Activated B cell treated with CpG ODN at 0.5 μM for 24 hours (primary cell): ENCODE measurements around the gene ANKRD24. TPM values are rescaled to one million over a fixed set of nuclear protein-coding genes. Genes with fewer than 3 reads are reported as not detected.

ENCODE experiments used
- ATAC-seq: fragments of 200-7000 bp; cut with Tn5 transposase; one replicate; pipeline ENCODE4 v1.10.0; 2021; ENCODE audit warnings: low read depth, mild to moderate bottlenecking, moderate library complexity
- CTCF ChIA-PET: fragments of 350-600 bp; sonication (Branson Sonifier 250); formaldehyde crosslinking; loops from one replicate; lab custom pipeline; 2021; ENCODE audit warnings: antibody characterized with exemption; lab: Charles Lee
- POLR2A ChIA-PET: fragments of 350-600 bp; sonication (Branson Sonifier 250); formaldehyde crosslinking; loops from one replicate; lab custom pipeline; 2021; ENCODE audit warnings: antibody characterized with exemption; lab: Charles Lee
- DNase-seq: peaks from one replicate; pipeline ENCODE4 v3.0.0; 2022
- H3K27ac Mint-ChIP-seq: one replicate; pipeline ENCODE4 v1.8.0; 2020; ENCODE audit warnings: mixed read lengths
- H3K27me3 Mint-ChIP-seq: one replicate; pipeline ENCODE4 v1.8.0; 2021; ENCODE audit warnings: mixed read lengths
- H3K36me3 Mint-ChIP-seq: one replicate; pipeline ENCODE4 v1.8.0; 2021; ENCODE audit warnings: low read depth, mixed read lengths
- H3K4me1 Mint-ChIP-seq: one replicate; pipeline ENCODE4 v1.8.0; 2021; ENCODE audit warnings: mixed read lengths
- H3K4me3 Mint-ChIP-seq: one replicate; pipeline ENCODE4 v1.8.0; 2020; ENCODE audit warnings: mild to moderate bottlenecking, mixed read lengths
- H3K9me3 Mint-ChIP-seq: one replicate; pipeline ENCODE4 v1.8.0; 2020; ENCODE audit warnings: mixed read lengths
- intact Hi-C: fragments of 100-400 bp; cut with micrococcal nuclease; formaldehyde crosslinking; loops from one replicate; pipeline ENCODE4 v1.15.1; 2024
- total RNA-seq: library from RNA; stranded (reverse); gene quantifications from 2 replicates; pipeline ENCODE4 v1.2.3, GENCODE V29; 2022
- TF ChIP-seq, protein P1 (sequence below): fragments of 200-600 bp; IDR thresholded peaks from one replicate; pipeline ENCODE4 v1.8.0; 2022; ENCODE audit warnings: antibody characterized with exemption, mild to moderate bottlenecking

Gene ANKRD24
- total RNA-seq, 1 donor from 2014 or later = 0.49 TPM

GRCh38 chr19:4161415-4162077, 20.9 kb upstream of the ANKRD24 start:
- Mint-ChIP-seq H3K27me3 (peaks cover 2% of the 10 kb centered on the region), H3K36me3 (no peaks in the 10 kb centered on the region), H3K9me3 (no peaks in the 10 kb centered on the region), H3K27ac (no peak overlapping the region), H3K4me3 (no peak overlapping the region), H3K4me1 (no peaks in the 10 kb centered on the region)
- CTCF ChIA-PET = no interaction called here
- DNase-seq = no peak
- no peak for ATAC-seq
- POLR2A ChIA-PET = no interaction called here
- intact Hi-C loops = no loop called here
- TF ChIP-seq, protein P1, sequence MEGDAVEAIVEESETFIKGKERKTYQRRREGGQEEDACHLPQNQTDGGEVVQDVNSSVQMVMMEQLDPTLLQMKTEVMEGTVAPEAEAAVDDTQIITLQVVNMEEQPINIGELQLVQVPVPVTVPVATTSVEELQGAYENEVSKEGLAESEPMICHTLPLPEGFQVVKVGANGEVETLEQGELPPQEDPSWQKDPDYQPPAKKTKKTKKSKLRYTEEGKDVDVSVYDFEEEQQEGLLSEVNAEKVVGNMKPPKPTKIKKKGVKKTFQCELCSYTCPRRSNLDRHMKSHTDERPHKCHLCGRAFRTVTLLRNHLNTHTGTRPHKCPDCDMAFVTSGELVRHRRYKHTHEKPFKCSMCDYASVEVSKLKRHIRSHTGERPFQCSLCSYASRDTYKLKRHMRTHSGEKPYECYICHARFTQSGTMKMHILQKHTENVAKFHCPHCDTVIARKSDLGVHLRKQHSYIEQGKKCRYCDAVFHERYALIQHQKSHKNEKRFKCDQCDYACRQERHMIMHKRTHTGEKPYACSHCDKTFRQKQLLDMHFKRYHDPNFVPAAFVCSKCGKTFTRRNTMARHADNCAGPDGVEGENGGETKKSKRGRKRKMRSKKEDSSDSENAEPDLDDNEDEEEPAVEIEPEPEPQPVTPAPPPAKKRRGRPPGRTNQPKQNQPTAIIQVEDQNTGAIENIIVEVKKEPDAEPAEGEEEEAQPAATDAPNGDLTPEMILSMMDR = no peak

DNA sequence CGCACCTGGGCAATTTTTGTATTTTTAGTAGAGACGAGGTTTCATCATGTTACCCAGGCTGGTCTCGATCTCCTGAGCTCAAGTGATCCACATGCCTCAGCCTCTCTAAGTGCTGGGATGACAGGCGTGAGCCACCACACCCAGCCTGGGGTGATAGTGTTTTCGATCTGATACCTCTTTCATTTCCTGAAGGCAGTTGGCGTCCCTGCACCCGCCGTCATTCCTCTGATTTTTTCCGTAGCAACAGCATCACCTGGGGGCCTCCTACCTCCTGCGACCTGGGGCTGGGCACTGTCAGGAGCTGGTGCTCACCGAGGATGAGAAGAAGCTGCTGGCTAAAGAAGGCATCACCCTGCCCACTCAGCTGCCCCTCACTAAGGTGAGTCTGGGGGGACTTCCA, 18.2 kb upstream of the ANKRD24 start:
- intact Hi-C loops = no loop called here
- no peaks in the 10 kb centered on the region for H3K36me3 Mint-ChIP-seq
- peaks cover 10% of the 10 kb centered on the region for H3K27me3 Mint-ChIP-seq
- H3K4me1 Mint-ChIP-seq = no peaks in the 10 kb centered on the region
- TF ChIP-seq, protein P1 = no peak
- no peak overlapping the region for H3K4me3 Mint-ChIP-seq
- ATAC-seq (no peak), DNase-seq (no peak)
- CTCF ChIA-PET = no interaction called here
- POLR2A ChIA-PET = interaction anchor here (0.6 to 0.7 kb wide), 2 partner anchors 8 to 11 kb away, joined by 3 to 5 read pairs; no protein-coding TSS in a partner anchor
- no peak overlapping the region for H3K27ac Mint-ChIP-seq
- H3K9me3 Mint-ChIP-seq = no peaks in the 10 kb centered on the region

GRCh38 chr19:4171676-4172075, 10.8 kb upstream of the ANKRD24 start:
- peaks cover 14% of the 10 kb centered on the region for H3K36me3 Mint-ChIP-seq
- H3K4me1 Mint-ChIP-seq = no peaks in the 10 kb centered on the region
- ChIA-PET POLR2A (no interaction called here), CTCF (no interaction called here)
- H3K27me3 Mint-ChIP-seq = peaks cover 17% of the 10 kb centered on the region
- no peak overlapping the region for H3K4me3 Mint-ChIP-seq
- DNase-seq = no peak
- no peaks in the 10 kb centered on the region for H3K9me3 Mint-ChIP-seq
- intact Hi-C loops = no loop called here
- TF ChIP-seq, protein P1 = no peak
- H3K27ac Mint-ChIP-seq = no peak overlapping the region
- ATAC-seq = no peak

DNA sequence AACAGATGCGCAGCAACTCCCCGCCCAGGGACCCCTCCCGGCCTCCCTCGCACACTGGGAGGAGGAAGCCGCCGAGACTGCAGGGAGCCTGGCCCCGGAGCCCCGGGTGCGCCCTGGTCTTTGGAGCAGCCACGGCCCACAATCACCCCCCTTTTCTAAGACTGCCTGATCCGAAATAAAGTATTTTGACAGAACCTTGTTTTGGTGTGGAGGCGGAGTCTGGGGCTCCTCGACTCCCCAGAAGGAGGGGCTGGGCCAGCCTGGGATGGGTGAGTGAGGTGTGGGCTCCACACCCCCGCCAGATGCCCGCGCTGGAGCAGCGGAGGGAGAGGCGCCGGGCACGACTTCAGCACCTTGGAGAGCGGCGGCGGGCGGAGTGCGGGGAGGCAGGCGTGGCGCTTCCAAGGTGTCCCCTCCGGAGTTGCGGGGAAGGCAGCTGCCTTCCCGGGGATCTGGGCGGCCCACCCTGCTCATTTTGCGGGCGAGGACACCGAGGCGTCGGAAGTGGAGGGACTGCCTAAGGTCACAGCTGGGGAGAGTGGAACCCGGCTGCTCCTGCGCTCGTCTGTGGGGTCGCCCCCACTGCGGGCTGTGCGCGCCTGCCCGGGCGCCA, 9.5 kb upstream of the ANKRD24 start:
- Mint-ChIP-seq H3K9me3 (no peaks in the 10 kb centered on the region), H3K27me3 (peaks cover 14% of the 10 kb centered on the region), H3K27ac (no peak overlapping the region), H3K36me3 (peaks cover 22% of the 10 kb centered on the region), H3K4me3 (no peak overlapping the region), H3K4me1 (no peaks in the 10 kb centered on the region)
- intact Hi-C loops = no loop called here
- peak; percentile 67 for DNase-seq
- TF ChIP-seq, protein P1 = no peak
- peak; percentile 79 for ATAC-seq
- ChIA-PET POLR2A (no interaction called here), CTCF (no interaction called here)

DNA sequence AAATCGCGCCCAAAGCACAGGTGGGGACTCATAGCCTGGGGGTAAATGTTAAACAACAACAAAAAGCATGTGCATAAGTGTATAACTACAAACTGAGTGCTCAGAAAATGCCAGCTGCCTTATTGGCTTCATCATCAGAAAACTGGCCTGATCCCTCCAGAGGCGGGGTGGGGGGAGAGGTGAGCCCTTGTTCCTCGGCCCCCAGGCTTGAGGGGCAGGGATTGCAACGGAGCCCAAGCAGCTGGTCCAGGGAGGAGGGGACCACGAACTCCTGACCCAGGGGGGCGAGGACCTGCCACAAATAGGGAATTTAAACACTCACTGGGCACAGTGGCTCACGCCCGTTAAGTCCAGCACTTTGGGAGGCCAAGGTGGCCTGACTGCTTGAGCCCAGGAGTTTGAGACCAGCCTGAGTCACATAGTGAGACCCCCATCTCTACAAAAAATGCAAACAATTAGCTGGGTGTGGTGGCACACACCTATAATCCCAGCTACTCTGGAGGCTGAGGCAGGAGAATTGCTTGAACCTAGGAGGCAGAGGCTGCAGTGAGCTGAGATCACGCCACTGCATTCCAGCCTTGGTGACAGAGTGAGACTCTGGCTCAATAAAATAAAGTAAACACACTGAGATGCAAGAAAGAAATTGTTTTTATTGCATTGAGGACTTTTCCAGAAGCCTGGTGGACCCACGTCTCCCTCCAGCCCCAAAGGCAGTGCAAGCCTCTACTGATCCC, 8.8 kb upstream of the ANKRD24 start:
- ChIA-PET POLR2A (no interaction called here), CTCF (no interaction called here)
- ATAC-seq = no peak
- no peaks in the 10 kb centered on the region for H3K9me3 Mint-ChIP-seq
- DNase-seq = no peak
- no peak overlapping the region for H3K4me3 Mint-ChIP-seq
- peaks cover 26% of the 10 kb centered on the region for H3K36me3 Mint-ChIP-seq
- TF ChIP-seq, protein P1 = no peak
- peaks cover 10% of the 10 kb centered on the region for H3K27me3 Mint-ChIP-seq
- intact Hi-C loops = no loop called here
- H3K27ac Mint-ChIP-seq = no peak overlapping the region
- H3K4me1 Mint-ChIP-seq = no peaks in the 10 kb centered on the region
